Measurements from ENCODE around the gene HOXD8. TPM values are rescaled to one million over a fixed set of nuclear protein-coding genes. Genes with fewer than 3 reads are reported as not detected.

Gene HOXD8
- total and polyA plus RNA-seq, 2 donors (not counting 1 experiment from before 2014, with no cell fraction given): not detected

GRCh38 chr2:176103742-176104315 lies 25.7 kb upstream of the HOXD8 start:
- TF ChIP-seq EZH2 (IDR thresholded peaks at IDR 0.05; ENCODE audit: low read length, missing control alignments): no peak
- no peak for TF ChIP-seq CTCF (conservative IDR thresholded peaks at IDR 0.05 in 1 of 2, IDR thresholded peaks at IDR 0.05 in 1 of 2; ENCODE audit: low read depth in 1 of 2, low read length in 2 of 2)
- Histone ChIP-seq H3K36me3 (ENCODE audit: control insufficient read depth, insufficient read depth, low read length) (no peaks in the 10 kb centered on the region), H3K9ac (ENCODE audit: insufficient read depth, low read length) (no peak overlapping the region), H3K4me1 (ENCODE audit: control insufficient read depth, extremely low read depth, insufficient read depth, low read length) (no peaks in the 10 kb centered on the region), H3K4me3 (replicated peaks in 1 of 4; ENCODE audit: control extremely low read depth in 1 of 4, insufficient read depth in 1 of 4, low read depth in 3 of 4, low read length in 4 of 4) (no peak overlapping the region), H2AFZ (ENCODE audit: low read length) (no peak overlapping the region), H4K20me1 (ENCODE audit: control insufficient read depth, extremely low read depth, insufficient read depth, low read length) (no peaks in the 10 kb centered on the region), H3K27me3 (ENCODE audit: control insufficient read depth, insufficient read depth, low read length) (peaks cover 79% of the 10 kb centered on the region), H3K4me2 (ENCODE audit: extremely low read depth, insufficient read depth, low read length) (no peak overlapping the region), H3K9me3 (ENCODE audit: control insufficient read depth, insufficient read depth, low read depth, low read length) (no peaks in the 10 kb centered on the region), H3K79me2 (ENCODE audit: control insufficient read depth, insufficient read depth, low read length) (no peaks in the 10 kb centered on the region), H3K27ac (ENCODE audit: insufficient read depth, low read length) (no peak overlapping the region)
- DNase-seq (ENCODE audit: low read depth in 2 of 2): no peak

- H3K27me3 ChIP-seq (ENCODE audit: control insufficient read depth, insufficient read depth, low read length): peaks cover 79% of the 10 kb centered on the region
- no peaks in the 10 kb centered on the region for H3K4me1 ChIP-seq (ENCODE audit: control insufficient read depth, extremely low read depth, insufficient read depth, low read length)
- H4K20me1 ChIP-seq (ENCODE audit: control insufficient read depth, extremely low read depth, insufficient read depth, low read length): no peaks in the 10 kb centered on the region
- H3K79me2 ChIP-seq (ENCODE audit: control insufficient read depth, insufficient read depth, low read length): no peaks in the 10 kb centered on the region
- no peaks in the 10 kb centered on the region for H3K9me3 ChIP-seq (ENCODE audit: control insufficient read depth, insufficient read depth, low read depth, low read length)
- no peak overlapping the region for H3K4me3 ChIP-seq (replicated peaks in 1 of 4; ENCODE audit: control extremely low read depth in 1 of 4, insufficient read depth in 1 of 4, low read depth in 3 of 4, low read length in 4 of 4)
- H3K36me3 ChIP-seq (ENCODE audit: control insufficient read depth, insufficient read depth, low read length): no peaks in the 10 kb centered on the region
- no peak overlapping the region for H2AFZ ChIP-seq (ENCODE audit: low read length)
- H3K4me2 ChIP-seq (ENCODE audit: extremely low read depth, insufficient read depth, low read length): no peak overlapping the region
- no peak overlapping the region for H3K9ac ChIP-seq (ENCODE audit: insufficient read depth, low read length)
- H3K27ac ChIP-seq (ENCODE audit: insufficient read depth, low read length): no peak overlapping the region
- TF ChIP-seq CTCF (conservative IDR thresholded peaks at IDR 0.05 in 1 of 2, IDR thresholded peaks at IDR 0.05 in 1 of 2; ENCODE audit: low read depth in 1 of 2, low read length in 2 of 2) (no peak), EZH2 (IDR thresholded peaks at IDR 0.05; ENCODE audit: low read length, missing control alignments) (peak; percentile 80)
- no peak for DNase-seq (ENCODE audit: low read depth in 2 of 2)
Measured at GRCh38 chr2:176104316-176105077, 25.0 kb upstream of the HOXD8 start.

GRCh38 chr2:176105078-176105729 lies 24.3 kb upstream of the HOXD8 start:
- DNase-seq (ENCODE audit: low read depth in 2 of 2): no peak
- Histone ChIP-seq H3K27me3 (ENCODE audit: control insufficient read depth, insufficient read depth, low read length) (peaks cover 78% of the 10 kb centered on the region), H3K9me3 (ENCODE audit: control insufficient read depth, insufficient read depth, low read depth, low read length) (no peaks in the 10 kb centered on the region), H3K9ac (ENCODE audit: insufficient read depth, low read length) (no peak overlapping the region), H3K4me1 (ENCODE audit: control insufficient read depth, extremely low read depth, insufficient read depth, low read length) (no peaks in the 10 kb centered on the region), H3K4me3 (replicated peaks in 1 of 4; ENCODE audit: control extremely low read depth in 1 of 4, insufficient read depth in 1 of 4, low read depth in 3 of 4, low read length in 4 of 4) (no peak overlapping the region), H4K20me1 (ENCODE audit: control insufficient read depth, extremely low read depth, insufficient read depth, low read length) (no peaks in the 10 kb centered on the region), H3K27ac (ENCODE audit: insufficient read depth, low read length) (no peak overlapping the region), H3K36me3 (ENCODE audit: control insufficient read depth, insufficient read depth, low read length) (no peaks in the 10 kb centered on the region), H2AFZ (ENCODE audit: low read length) (no peak overlapping the region), H3K4me2 (ENCODE audit: extremely low read depth, insufficient read depth, low read length) (no peak overlapping the region), H3K79me2 (ENCODE audit: control insufficient read depth, insufficient read depth, low read length) (no peaks in the 10 kb centered on the region)
- TF ChIP-seq CTCF (conservative IDR thresholded peaks at IDR 0.05 in 1 of 2, IDR thresholded peaks at IDR 0.05 in 1 of 2; ENCODE audit: low read depth in 1 of 2, low read length in 2 of 2) (no peak), EZH2 (IDR thresholded peaks at IDR 0.05; ENCODE audit: low read length, missing control alignments) (no peak)
